ENCODE data around the gene ARID3C.

Gene ARID3C

GRCh38 chr9:34628656-34629490 is at the start of gene ARID3C:
Gene ARID3C, minus strand, starts transcription at chr9:34629066. Its CDS starts 1,052 bp downstream, at chr9:34628014.
- DNase-seq (ENCODE audit: low read depth): no peak

GRCh38 chr9:34675869-34676268 is 47.0 kb upstream of the ARID3C start:
- no peak for DNase-seq (ENCODE audit: low read depth)

GRCh38 chr9:34675048-34675714 is 46.3 kb upstream of the ARID3C start:
- no peak for DNase-seq (ENCODE audit: low read depth)

- DNase-seq (ENCODE audit: low read depth): no peak
These were observed 45.6 kb upstream of the ARID3C start for GRCh38 chr9:34674440-34674839.

- no peak for DNase-seq (ENCODE audit: low read depth)
These were observed 42.4 kb upstream of the ARID3C start for GRCh38 chr9:34671307-34671706.

- no peak for DNase-seq (ENCODE audit: low read depth)
These were observed 41.1 kb upstream of the ARID3C start for GRCh38 chr9:34669809-34670562.

GRCh38 chr9:34665381-34666250 is 36.8 kb upstream of the ARID3C start:
- DNase-seq (ENCODE audit: low read depth): peak; percentile 91

GRCh38 chr9:34665067-34665380 is 36.2 kb upstream of the ARID3C start:
- no peak for DNase-seq (ENCODE audit: low read depth)

GRCh38 chr9:34664281-34665066 is 35.6 kb upstream of the ARID3C start:
- peak; percentile 63 for DNase-seq (ENCODE audit: low read depth)

- DNase-seq (ENCODE audit: low read depth): no peak
These were observed 34.4 kb upstream of the ARID3C start for GRCh38 chr9:34663303-34663605.

GRCh38 chr9:34662526-34663302 is 33.8 kb upstream of the ARID3C start, which contains the start of gene CCL27:
Gene CCL27, minus strand, starts transcription at chr9:34662657. Its CDS starts 24 bp downstream, at chr9:34662633.
- DNase-seq (ENCODE audit: low read depth): no peak

GRCh38 chr9:34659592-34660253 is 30.9 kb upstream of the ARID3C start:
- no peak for DNase-seq (ENCODE audit: low read depth)

GRCh38 chr9:34658461-34658860 is 29.6 kb upstream of the ARID3C start:
- DNase-seq (ENCODE audit: low read depth): no peak

GRCh38 chr9:34656992-34657391 is 28.1 kb upstream of the ARID3C start:
- DNase-seq (ENCODE audit: low read depth): no peak

- no peak for DNase-seq (ENCODE audit: low read depth)
These were observed 26.5 kb upstream of the ARID3C start for GRCh38 chr9:34655394-34655793.

- peak; percentile 64 for DNase-seq (ENCODE audit: low read depth)
These were observed 25.6 kb upstream of the ARID3C start for GRCh38 chr9:34654323-34655051.

GRCh38 chr9:34653151-34654072 is 24.5 kb upstream of the ARID3C start:
- DNase-seq (ENCODE audit: low read depth): no peak

- no peak for DNase-seq (ENCODE audit: low read depth)
These were observed 23.7 kb upstream of the ARID3C start for GRCh38 chr9:34652602-34653000.
